GM18907 (cell line): ENCODE measurements around the gene SGCB.
"Not testable (repeated sequence)": the region's sequence is repeated elsewhere in the genome, so short reads cannot be mapped to it uniquely, and the experiment has no call there.

Source experiments
- ATAC-seq: cut with Tn5 transposase; IDR thresholded peaks from one replicate; pipeline ENCODE4 v1.9.1; 2021; ENCODE audit warnings: mild to moderate bottlenecking, moderate library complexity; ENCODE audit not compliant: unreplicated experiment

Gene SGCB

DNA sequence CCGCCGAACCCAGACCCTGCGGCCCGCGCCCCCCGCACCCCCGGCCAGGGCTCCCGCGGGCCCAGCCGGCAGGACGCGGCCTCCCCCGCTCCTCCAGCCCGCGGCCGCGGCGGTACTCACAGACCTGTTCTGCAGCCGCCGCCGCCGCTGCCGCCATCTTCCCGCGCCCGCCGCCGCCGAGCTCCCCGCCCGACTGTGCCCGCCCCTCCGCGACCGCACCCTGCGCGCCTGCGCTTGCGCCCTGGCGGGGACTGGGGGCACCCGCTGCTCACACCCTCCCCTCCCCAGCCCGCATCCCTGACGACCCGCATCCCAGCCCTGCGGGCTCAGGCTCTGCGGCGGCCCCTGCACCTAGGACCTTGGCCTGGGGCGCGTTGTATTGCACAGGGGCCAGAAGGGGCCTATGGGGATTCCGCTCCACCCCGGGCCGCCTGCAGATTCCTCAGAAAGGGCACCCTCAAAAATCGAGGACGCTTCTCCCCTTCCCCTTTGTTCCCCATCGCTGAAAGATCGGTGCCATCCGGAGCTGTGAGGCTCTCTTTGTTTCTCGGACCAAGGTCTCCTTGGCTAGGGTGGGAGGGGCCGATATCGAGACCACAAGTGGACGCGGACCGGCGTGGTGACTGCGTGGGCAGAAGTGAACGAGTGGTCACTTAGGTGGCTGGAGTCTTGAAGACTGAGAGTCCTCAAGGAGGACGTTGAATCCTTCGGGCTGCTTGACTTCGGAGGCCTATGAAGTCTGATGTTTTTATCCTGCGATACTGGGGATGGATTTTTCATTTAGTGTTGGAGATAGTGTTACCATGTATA, at the start of gene SGCB:
SGCB (minus strand) TSS at position 197 of the 810 bp plus-strand sequence; CDS start at position 157, 40 bp downstream.
- ATAC-seq: peak; percentile 96

- not testable (repeated sequence) for ATAC-seq
These were observed 48.3 kb upstream of the SGCB start for GRCh38 chr4:52086425-52086824.

- no peak for ATAC-seq
These were observed 43.1 kb upstream of the SGCB start for GRCh38 chr4:52081216-52081615.

- ATAC-seq: no peak
These were observed 41.6 kb upstream of the SGCB start for GRCh38 chr4:52079659-52080058.

DNA sequence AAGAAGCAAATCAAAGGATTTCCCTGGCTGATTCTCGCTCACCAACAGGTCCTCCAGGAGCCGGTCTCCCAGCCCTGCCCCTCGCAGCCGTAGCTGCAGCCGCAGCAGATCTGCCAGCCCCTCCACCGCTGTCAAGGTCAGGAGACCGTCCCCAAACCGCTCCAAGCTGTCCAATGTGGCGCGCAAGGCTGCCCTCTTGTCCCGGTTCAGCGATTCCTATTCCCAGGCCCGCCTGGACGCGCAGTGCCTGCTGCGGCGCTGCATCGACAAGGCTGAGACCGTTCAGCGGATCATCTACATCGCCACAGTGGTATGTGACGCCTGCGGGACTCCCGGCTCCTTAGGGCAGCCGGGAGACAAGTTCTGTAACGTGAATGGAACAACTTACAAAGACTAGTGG, 38.6 kb upstream of the SGCB start:
- ATAC-seq: no peak

GRCh38 chr4:52071791-52072546, 33.9 kb upstream of the SGCB start:
- ATAC-seq: no peak

DNA sequence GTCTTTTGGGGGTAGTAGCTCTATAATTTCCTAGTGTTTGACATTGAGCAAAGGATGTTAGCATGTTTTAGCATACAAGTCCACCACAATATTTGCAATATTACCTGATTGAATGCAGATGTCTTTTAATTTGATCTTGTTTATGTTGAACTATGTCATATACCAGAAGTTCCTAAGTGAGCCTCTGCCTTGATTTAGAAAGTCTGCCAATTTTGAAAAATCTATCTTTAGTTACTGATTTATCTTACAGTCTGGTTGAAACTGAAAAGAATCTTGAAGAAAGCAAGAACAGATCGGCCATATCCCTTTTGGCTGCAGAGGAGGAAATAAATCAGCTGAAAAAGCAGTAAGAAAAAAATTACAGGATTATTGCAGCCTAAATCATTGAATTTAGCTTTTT, 31.5 kb upstream of the SGCB start:
- no peak for ATAC-seq

DNA sequence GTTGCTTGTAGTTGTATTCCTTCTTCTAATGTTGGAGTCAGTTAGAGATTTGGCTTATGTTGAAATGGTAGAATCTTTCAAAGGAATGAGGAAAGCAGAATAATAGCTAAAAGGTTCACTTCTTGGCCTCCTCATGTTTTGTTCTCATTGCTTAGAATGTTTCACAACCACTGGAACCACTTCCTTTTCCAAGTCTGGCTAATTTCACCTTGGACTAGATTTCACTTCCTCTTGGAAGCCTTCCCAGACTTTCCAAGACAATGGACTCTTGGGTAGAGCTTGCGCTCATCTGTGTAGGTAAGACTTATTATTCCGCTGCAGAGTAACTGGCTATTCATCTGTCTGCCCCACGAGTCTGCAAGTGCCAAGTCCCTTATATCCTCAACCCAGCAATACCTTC, 21.3 kb upstream of the SGCB start:
- ATAC-seq: no peak

DNA sequence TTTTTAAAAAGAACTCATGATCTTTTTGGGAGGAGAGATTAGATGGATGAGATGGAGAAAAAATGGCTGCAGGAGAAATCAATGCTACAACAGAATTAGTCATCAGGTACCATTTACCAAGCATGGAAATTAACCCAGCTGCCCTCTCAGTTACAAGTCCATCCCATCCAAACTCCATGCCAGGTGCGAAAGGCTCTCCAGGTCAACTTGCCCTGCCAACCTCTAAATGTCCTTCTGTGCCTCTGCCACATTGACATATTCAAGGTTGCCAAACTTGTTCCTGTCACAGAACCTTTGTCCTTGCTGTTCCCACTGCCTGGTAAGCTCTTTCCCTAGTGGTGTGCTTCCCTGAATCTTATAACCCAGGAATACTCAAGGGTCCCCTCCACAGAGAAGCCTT, 20.2 kb upstream of the SGCB start:
- ATAC-seq: no peak

- no peak for ATAC-seq
These were observed 19.1 kb upstream of the SGCB start for GRCh38 chr4:52057196-52057595.

GRCh38 chr4:52054254-52054653, 16.2 kb upstream of the SGCB start:
- ATAC-seq: no peak

- ATAC-seq: peak; percentile 66
These were observed 14.3 kb upstream of the SGCB start for GRCh38 chr4:52052475-52052780.

GRCh38 chr4:52051615-52052474, 13.7 kb upstream of the SGCB start:
- ATAC-seq: peak; percentile 75

GRCh38 chr4:52051213-52051614, 13.1 kb upstream of the SGCB start, which contains the start of gene SPATA18:
TSS of gene SPATA18 (plus strand) at chr4:52051304. CDS start at chr4:52051705, 401 bp downstream.
- ATAC-seq: peak; percentile 56

DNA sequence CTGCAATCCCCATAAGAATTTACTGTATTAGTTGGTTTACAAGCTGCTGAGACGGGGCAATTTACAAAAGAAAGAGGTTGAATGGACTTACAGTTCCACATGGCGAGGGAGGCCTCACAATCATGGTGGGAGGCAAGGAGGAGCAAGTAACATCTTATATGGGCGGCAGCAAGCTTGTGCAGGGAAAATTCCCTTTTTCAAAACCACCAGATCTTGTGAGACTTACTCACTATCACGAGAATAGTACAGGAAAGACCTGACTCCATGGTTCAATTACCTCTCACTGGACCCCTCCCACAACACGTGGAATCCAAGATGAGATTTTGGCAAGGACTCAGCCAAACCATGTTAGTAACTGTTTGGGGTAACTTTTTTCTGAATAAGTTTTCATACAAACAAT, 11.2 kb upstream of the SGCB start:
- no peak for ATAC-seq

GRCh38 chr4:52045028-52045427, 6.9 kb upstream of the SGCB start:
- ATAC-seq: no peak

DNA sequence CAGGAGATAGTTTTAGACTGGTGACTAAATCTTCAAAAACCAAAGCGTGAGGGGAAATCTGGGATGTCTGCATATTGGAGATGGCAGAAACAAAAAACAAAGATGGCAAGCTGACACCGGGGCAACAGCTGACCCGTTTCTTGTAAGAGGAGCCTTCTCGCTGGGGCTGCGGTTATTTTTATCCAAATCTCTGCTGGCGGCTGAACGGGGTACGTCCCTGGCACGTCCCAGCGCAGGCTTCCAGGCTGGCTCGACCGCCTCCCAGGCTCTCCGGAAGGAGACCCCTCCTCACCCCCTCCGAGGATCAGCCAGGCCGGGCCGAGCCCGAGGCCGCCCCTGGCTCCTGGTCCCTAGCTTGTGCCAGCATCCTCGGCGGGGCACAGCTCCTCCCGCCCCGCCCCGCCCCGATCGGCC, 403 bp downstream of the SGCB start:
- ATAC-seq: peak; percentile 73

DNA sequence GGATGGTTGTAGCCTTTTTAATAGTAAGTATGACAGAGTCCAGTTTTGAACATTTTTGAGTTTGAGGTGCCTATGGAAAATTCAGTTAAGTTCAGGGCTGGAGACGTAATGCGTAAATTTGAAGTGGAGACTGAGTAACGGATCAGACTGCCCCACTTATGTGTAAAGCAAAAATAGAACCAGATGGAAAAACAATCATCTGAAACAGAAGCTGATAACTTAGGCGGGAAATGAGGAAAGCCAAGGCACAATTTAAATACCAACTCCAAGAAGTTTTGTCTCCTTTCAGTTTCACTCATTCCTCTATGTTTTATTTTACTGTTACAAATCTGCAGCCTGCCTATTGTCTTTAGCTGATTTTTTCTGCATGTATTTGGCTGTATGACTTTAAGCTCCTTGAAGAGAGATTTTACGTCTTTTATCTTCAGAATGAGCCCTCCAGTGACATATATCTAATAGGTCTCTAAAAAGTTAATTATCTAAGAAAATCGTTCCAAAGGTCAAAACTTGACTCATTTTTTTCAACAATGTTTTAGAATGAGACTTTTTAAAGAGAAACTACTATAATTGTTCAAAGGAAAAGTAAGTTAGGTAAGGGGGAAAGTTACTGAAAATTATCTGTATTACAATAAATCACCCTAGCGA, 1.1 kb downstream of the SGCB start:
- no peak for ATAC-seq

DNA sequence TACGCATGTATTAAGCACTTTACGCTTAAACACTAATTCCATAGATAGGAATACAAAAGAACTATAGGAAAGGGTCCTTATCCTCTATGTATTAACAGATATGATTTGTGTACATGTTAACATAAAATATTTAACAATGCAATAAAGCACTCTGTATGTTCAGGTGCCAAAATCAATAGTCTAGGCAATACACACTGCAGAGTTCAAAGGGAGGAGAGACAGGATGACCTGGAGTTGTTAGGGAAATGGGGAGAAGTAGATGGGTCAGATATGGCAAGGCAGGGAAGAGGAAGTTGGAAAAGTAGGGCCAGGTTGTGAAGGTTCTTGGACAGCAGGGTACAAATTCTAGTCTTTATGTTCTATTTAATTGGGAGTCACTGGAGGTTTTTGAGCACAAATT, 2.9 kb downstream of the SGCB start:
- ATAC-seq: no peak

DNA sequence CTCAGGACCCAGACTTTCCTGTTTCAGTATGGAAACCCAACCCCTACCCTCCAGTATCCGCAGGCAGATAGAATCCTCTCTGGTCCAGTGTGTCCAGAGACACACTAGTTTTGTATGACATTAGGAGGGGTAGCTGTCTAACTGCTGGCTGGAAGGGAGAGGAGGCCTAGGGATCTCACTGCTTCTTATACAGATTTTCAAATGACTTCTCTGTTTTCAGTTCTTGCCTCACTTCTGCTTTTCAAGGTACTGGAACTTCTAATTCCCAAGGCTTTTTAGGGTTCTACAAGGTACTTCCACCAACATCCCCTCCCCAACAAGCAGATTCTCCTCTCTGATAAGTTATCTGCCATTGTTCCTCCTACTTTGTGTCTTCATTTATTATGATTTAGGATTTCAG, 6.1 kb downstream of the SGCB start:
- ATAC-seq: no peak

- ATAC-seq: no peak
These were observed 9.1 kb downstream of the SGCB start for GRCh38 chr4:52028970-52029369.
